Chondrocyte (in vitro differentiated cells): ENCODE results near the gene ZFAND2A. TPM values are rescaled to one million over a fixed set of nuclear protein-coding genes. Genes with fewer than 3 reads are reported as not detected.
A peak's percentile ranks its signal among the peaks of the same experiment; 100 is the strongest.

Experiments used
- DNase-seq: peaks from one replicate; pipeline ENCODE4 v3.0.0; 2021; ENCODE audit warnings: mixed read lengths, low spot score
- H3K27ac Mint-ChIP-seq: one replicate; pipeline ENCODE4 v1.8.0; 2021; ENCODE audit warnings: mild to moderate bottlenecking, moderate library complexity, mixed read lengths; ENCODE audit not compliant: unreplicated experiment
- H3K27me3 Mint-ChIP-seq: 2 replicates; pipeline ENCODE4 v1.8.0; 2021; ENCODE audit warnings: low read depth, mixed read lengths
- H3K36me3 Mint-ChIP-seq: 2 replicates; pipeline ENCODE4 v1.8.0; 2021; ENCODE audit warnings: low read depth, mixed read lengths
- H3K4me1 Mint-ChIP-seq: 2 replicates; pipeline ENCODE4 v1.8.0; 2021; ENCODE audit warnings: low read depth, mild to moderate bottlenecking, mixed read lengths
- H3K4me3 Mint-ChIP-seq: one replicate; pipeline ENCODE4 v1.8.0; 2021; ENCODE audit warnings: mild to moderate bottlenecking, moderate library complexity, mixed read lengths; ENCODE audit not compliant: unreplicated experiment
- H3K9me3 Mint-ChIP-seq: 2 replicates; pipeline ENCODE4 v1.8.0; 2021; ENCODE audit warnings: low read depth, mixed read lengths
- CTCF ChIP-seq: fragments of 200-600 bp; sonication (generic); IDR thresholded peaks from 2 replicates; pipeline ENCODE4 v1.5.0; 2021; ENCODE audit warnings: antibody characterized with exemption, mild to moderate bottlenecking, moderate library complexity
- total RNA-seq: library from RNA; stranded (reverse); gene quantifications from 3 replicates; pipeline ENCODE4 v1.2.1, GENCODE V29; 2021

Gene ZFAND2A
- total RNA-seq, 1 donor from 2014 or later = 16.2 TPM

- Mint-ChIP-seq H3K4me3 (no peak overlapping the region), H3K4me1 (peaks cover 9% of the 10 kb centered on the region), H3K27ac (no peak overlapping the region), H3K9me3 (no peaks in the 10 kb centered on the region), H3K27me3 (peaks cover 14% of the 10 kb centered on the region), H3K36me3 (no peaks in the 10 kb centered on the region)
- DNase-seq = no peak
- no peak for TF ChIP-seq CTCF
Observed at GRCh38 chr7:1181031-1181430, 21.0 kb upstream of the ZFAND2A start.

GRCh38 chr7:1176891-1177373 lies 16.9 kb upstream of the ZFAND2A start:
- peaks cover 13% of the 10 kb centered on the region for H3K4me1 Mint-ChIP-seq
- no peaks in the 10 kb centered on the region for H3K9me3 Mint-ChIP-seq
- peak; percentile 77 for TF ChIP-seq CTCF
- H3K36me3 Mint-ChIP-seq = no peaks in the 10 kb centered on the region
- peaks cover 3% of the 10 kb centered on the region for H3K27me3 Mint-ChIP-seq
- H3K4me3 Mint-ChIP-seq = peak overlapping the region; percentile 12
- DNase-seq = no peak
- no peak overlapping the region for H3K27ac Mint-ChIP-seq

- Mint-ChIP-seq H3K27me3 (peaks cover 2% of the 10 kb centered on the region), H3K27ac (no peak overlapping the region), H3K4me1 (peaks cover 13% of the 10 kb centered on the region), H3K36me3 (no peaks in the 10 kb centered on the region), H3K9me3 (no peaks in the 10 kb centered on the region), H3K4me3 (peak overlapping the region; percentile 60)
- no peak for DNase-seq
- peak; percentile 92 for TF ChIP-seq CTCF
Observed at GRCh38 chr7:1175967-1176851, 16.2 kb upstream of the ZFAND2A start.

GRCh38 chr7:1175597-1175966 lies 15.6 kb upstream of the ZFAND2A start:
- DNase-seq = no peak
- H3K4me3 Mint-ChIP-seq = peak overlapping the region; percentile 60
- no peaks in the 10 kb centered on the region for H3K36me3 Mint-ChIP-seq
- H3K27me3 Mint-ChIP-seq = no peaks in the 10 kb centered on the region
- H3K4me1 Mint-ChIP-seq = peaks cover 13% of the 10 kb centered on the region
- no peak for TF ChIP-seq CTCF
- no peak overlapping the region for H3K27ac Mint-ChIP-seq
- H3K9me3 Mint-ChIP-seq = no peaks in the 10 kb centered on the region

GRCh38 chr7:1174881-1175596 lies 15.0 kb upstream of the ZFAND2A start:
- no peak for DNase-seq
- H3K4me1 Mint-ChIP-seq = peaks cover 13% of the 10 kb centered on the region
- TF ChIP-seq CTCF = no peak
- no peak overlapping the region for H3K27ac Mint-ChIP-seq
- no peaks in the 10 kb centered on the region for H3K27me3 Mint-ChIP-seq
- H3K4me3 Mint-ChIP-seq = no peak overlapping the region
- no peaks in the 10 kb centered on the region for H3K9me3 Mint-ChIP-seq
- no peaks in the 10 kb centered on the region for H3K36me3 Mint-ChIP-seq
